ENCODE results near the gene EPHB2.

- TF ChIP-seq EZH2phosphoT487 (IDR thresholded peaks at IDR 0.05; ENCODE audit: insufficient read depth, low read depth) (no peak), EZH2 (IDR thresholded peaks at IDR 0.05; ENCODE audit: insufficient read depth, poor library complexity, severe bottlenecking) (no peak)
These were observed 49.8 kb downstream of the EPHB2 start for GRCh38 chr1:22760455-22760854.

Measured in GM23248 (cell line).